ENCODE results near the gene NDUFAF3. TPM values are rescaled to one million over a fixed set of nuclear protein-coding genes. Genes with fewer than 3 reads are reported as not detected.

Gene NDUFAF3
- total and polyA plus RNA-seq, 2 donors (not counting 3 experiments of a cell fraction or from before 2014, with no cell fraction given), result 91.1 to 91.4 TPM

- ChIA-PET POLR2A (interaction anchor here (4.2 kb wide), 1 partner anchor 8 kb away, joined by 17 read pairs; the partner anchor contains the start of gene WDR6), CTCF (interaction anchor here (1.2 to 8.3 kb wide), 2 partner anchors 8 to 28 kb away, joined by 5 to 127 read pairs; partner anchors contain the start of genes P4HTM and WDR6)
- Histone ChIP-seq H3K27ac (ENCODE audit: insufficient read depth, low read depth, low read length) (no peak overlapping the region), H3K9me3 (replicated peaks; ENCODE audit: control insufficient read depth, insufficient read depth, low read length) (no peaks in the 10 kb centered on the region), H3K36me3 (ENCODE audit: control insufficient read depth in 2 of 2, extremely low read depth in 1 of 2, insufficient read depth in 2 of 2, low read length in 2 of 2) (peaks cover 5 to 51% of the 10 kb centered on the region in 2 experiments), H3K9me1 (replicated peaks; ENCODE audit: control insufficient read depth, extremely low read depth, insufficient read depth, low read length) (no peaks in the 10 kb centered on the region), H3K4me2 (ENCODE audit: insufficient read depth, low read length) (no peak overlapping the region), H3K4me3 (replicated peaks in 1 of 3; ENCODE audit: insufficient read depth in 1 of 3, low read depth in 1 of 3, low read length in 3 of 3) (no peak overlapping the region), H3K9ac (replicated peaks; ENCODE audit: extremely low read depth, insufficient read depth, low read length) (no peak overlapping the region), H3K27me3 (ENCODE audit: control insufficient read depth in 2 of 2, insufficient read depth in 2 of 2, low read length in 2 of 2) (no peaks in the 10 kb centered on the region), H3K79me2 (ENCODE audit: control insufficient read depth, insufficient read depth, low read length) (peaks cover 30% of the 10 kb centered on the region), H2AFZ (ENCODE audit: low read depth, low read length) (no peak overlapping the region), H4K20me1 (replicated peaks; ENCODE audit: control insufficient read depth, extremely low read depth, insufficient read depth, low read length) (no peaks in the 10 kb centered on the region), H3K4me1 (ENCODE audit: control insufficient read depth, extremely low read depth, insufficient read depth, low read length) (peaks cover 22% of the 10 kb centered on the region)
- no peak for DNase-seq (ENCODE audit: low read depth, low spot score)
- dilution Hi-C loops (cut with MboI; ENCODE audit: extremely low pct_ligation_motif_present, low sequenced_read_pairs), result no loop called here
- no peak for FAIRE-seq
- BruUV-seq (replicated peaks), result no TSS peak
- intact Hi-C loops (cut with micrococcal nuclease), result no loop called here
- no peak for TF ChIP-seq MAX (IDR thresholded peaks at IDR 0.05; ENCODE audit: insufficient read depth, insufficient read length)
Observed at GRCh38 chr3:49015765-49016164, 6.2 kb upstream of the NDUFAF3 start.

- Histone ChIP-seq H3K9ac (replicated peaks; ENCODE audit: extremely low read depth, insufficient read depth, low read length) (no peak overlapping the region), H2AFZ (ENCODE audit: low read depth, low read length) (no peak overlapping the region), H3K27me3 (ENCODE audit: control insufficient read depth in 2 of 2, insufficient read depth in 2 of 2, low read length in 2 of 2) (no peaks in the 10 kb centered on the region), H3K9me1 (replicated peaks; ENCODE audit: control insufficient read depth, extremely low read depth, insufficient read depth, low read length) (no peaks in the 10 kb centered on the region), H3K79me2 (ENCODE audit: control insufficient read depth, insufficient read depth, low read length) (peaks cover 27% of the 10 kb centered on the region), H3K9me3 (replicated peaks; ENCODE audit: control insufficient read depth, insufficient read depth, low read length) (no peaks in the 10 kb centered on the region), H3K4me2 (ENCODE audit: insufficient read depth, low read length) (no peak overlapping the region), H4K20me1 (replicated peaks; ENCODE audit: control insufficient read depth, extremely low read depth, insufficient read depth, low read length) (no peaks in the 10 kb centered on the region), H3K36me3 (ENCODE audit: control insufficient read depth in 2 of 2, extremely low read depth in 1 of 2, insufficient read depth in 2 of 2, low read length in 2 of 2) (peaks cover 5 to 48% of the 10 kb centered on the region in 2 experiments), H3K27ac (ENCODE audit: insufficient read depth, low read depth, low read length) (no peak overlapping the region), H3K4me1 (ENCODE audit: control insufficient read depth, extremely low read depth, insufficient read depth, low read length) (peaks cover 22% of the 10 kb centered on the region), H3K4me3 (replicated peaks in 1 of 3; ENCODE audit: insufficient read depth in 1 of 3, low read depth in 1 of 3, low read length in 3 of 3) (no peak overlapping the region)
- intact Hi-C loops (cut with micrococcal nuclease), result no loop called here
- TF ChIP-seq FOS (IDR thresholded peaks at IDR 0.05; ENCODE audit: borderline replicate concordance, insufficient read depth, low read length) (no peak), POLR2AphosphoS5 (IDR thresholded peaks at IDR 0.05; ENCODE audit: insufficient read depth, low read depth, low read length) (peak; percentile 62), POLR2A (IDR thresholded peaks at IDR 0.05; ENCODE audit: low read depth, low read length) (peak; percentile 23)
- POLR2A ChIA-PET, result interaction anchor here (4.2 kb wide), 1 partner anchor 9 kb away, joined by 17 read pairs; the partner anchor contains the start of gene WDR6
- no peak for FAIRE-seq
- DNase-seq (ENCODE audit: low read depth, low spot score), result no peak
- BruUV-seq (replicated peaks), result no TSS peak
- dilution Hi-C loops (cut with MboI; ENCODE audit: extremely low pct_ligation_motif_present, low sequenced_read_pairs), result no loop called here
- CTCF ChIA-PET, result interaction anchor here (1.2 to 8.3 kb wide), 3 partner anchors 9 to 28 kb away, joined by 5 to 127 read pairs (median 10); partner anchors contain the start of genes P4HTM and WDR6
Observed at GRCh38 chr3:49016414-49017228, 5.3 kb upstream of the NDUFAF3 start.
